Nephron progenitor cell (in vitro differentiated cells): ENCODE results near the gene ZFAND2A.

Experiments
- DNase-seq: peaks from one replicate; pipeline ENCODE4 v3.0.0; 2021
- H3K27ac Mint-ChIP-seq: 2 replicates; pipeline ENCODE4 v1.8.0; 2021; ENCODE audit warnings: mild to moderate bottlenecking, moderate library complexity, mixed read lengths
- H3K27me3 Mint-ChIP-seq: 2 replicates; pipeline ENCODE4 v1.8.0; 2021; ENCODE audit warnings: mild to moderate bottlenecking, low read depth, mixed read lengths; ENCODE audit not compliant: poor library complexity
- H3K36me3 Mint-ChIP-seq: 2 replicates; pipeline ENCODE4 v1.8.0; 2021; ENCODE audit warnings: low read depth, mixed read lengths
- H3K4me1 Mint-ChIP-seq: 2 replicates; pipeline ENCODE4 v1.8.0; 2021; ENCODE audit warnings: mixed read lengths
- H3K4me3 Mint-ChIP-seq: 2 replicates; pipeline ENCODE4 v1.8.0; 2021; ENCODE audit warnings: mild to moderate bottlenecking, moderate library complexity, mixed read lengths
- H3K9me3 Mint-ChIP-seq: 2 replicates; pipeline ENCODE4 v1.8.0; 2021; ENCODE audit warnings: mild to moderate bottlenecking, moderate library complexity, mixed read lengths
- TF ChIP-seq, protein P1 (sequence below): fragments of 200-600 bp; sonication (generic); IDR thresholded peaks from 2 replicates; pipeline ENCODE4 v1.5.0; 2021; ENCODE audit warnings: antibody characterized with exemption

ZFAND2A gene

DNA sequence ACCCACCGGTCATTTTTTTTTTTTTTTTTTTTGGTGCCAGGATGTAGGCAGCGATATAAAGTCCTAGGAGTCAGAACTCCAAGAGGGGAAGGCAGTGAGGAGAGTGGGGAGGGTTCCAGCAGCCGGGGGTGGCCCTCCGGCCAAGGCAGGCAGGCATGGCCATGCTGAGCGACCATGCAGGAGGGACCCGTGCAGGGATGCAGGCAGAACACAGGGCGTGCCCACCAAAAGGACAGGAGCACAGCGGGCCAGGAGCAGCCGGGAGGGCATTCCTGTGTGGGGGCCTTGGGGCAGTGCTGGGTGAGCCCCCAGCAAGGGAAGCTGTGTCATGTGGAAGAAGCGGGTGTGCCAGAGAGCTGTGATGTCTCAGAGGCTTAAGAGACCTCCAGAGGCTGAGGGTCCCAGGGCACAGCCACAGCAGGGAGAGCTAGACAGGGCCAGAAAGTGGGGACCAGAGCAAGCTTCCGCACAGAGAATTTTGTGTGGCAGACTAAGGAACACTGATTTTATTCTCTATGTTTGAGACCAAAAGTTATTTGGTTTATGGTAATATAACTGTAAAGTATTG is 5.7 kb downstream of the ZFAND2A start:
- no peak for DNase-seq
- peaks cover 25% of the 10 kb centered on the region for H3K4me1 Mint-ChIP-seq
- no peak overlapping the region for H3K27ac Mint-ChIP-seq
- H3K9me3 Mint-ChIP-seq: no peaks in the 10 kb centered on the region
- H3K36me3 Mint-ChIP-seq: peaks cover 26% of the 10 kb centered on the region
- no peaks in the 10 kb centered on the region for H3K27me3 Mint-ChIP-seq
- H3K4me3 Mint-ChIP-seq: no peak overlapping the region
- TF ChIP-seq, protein P1, sequence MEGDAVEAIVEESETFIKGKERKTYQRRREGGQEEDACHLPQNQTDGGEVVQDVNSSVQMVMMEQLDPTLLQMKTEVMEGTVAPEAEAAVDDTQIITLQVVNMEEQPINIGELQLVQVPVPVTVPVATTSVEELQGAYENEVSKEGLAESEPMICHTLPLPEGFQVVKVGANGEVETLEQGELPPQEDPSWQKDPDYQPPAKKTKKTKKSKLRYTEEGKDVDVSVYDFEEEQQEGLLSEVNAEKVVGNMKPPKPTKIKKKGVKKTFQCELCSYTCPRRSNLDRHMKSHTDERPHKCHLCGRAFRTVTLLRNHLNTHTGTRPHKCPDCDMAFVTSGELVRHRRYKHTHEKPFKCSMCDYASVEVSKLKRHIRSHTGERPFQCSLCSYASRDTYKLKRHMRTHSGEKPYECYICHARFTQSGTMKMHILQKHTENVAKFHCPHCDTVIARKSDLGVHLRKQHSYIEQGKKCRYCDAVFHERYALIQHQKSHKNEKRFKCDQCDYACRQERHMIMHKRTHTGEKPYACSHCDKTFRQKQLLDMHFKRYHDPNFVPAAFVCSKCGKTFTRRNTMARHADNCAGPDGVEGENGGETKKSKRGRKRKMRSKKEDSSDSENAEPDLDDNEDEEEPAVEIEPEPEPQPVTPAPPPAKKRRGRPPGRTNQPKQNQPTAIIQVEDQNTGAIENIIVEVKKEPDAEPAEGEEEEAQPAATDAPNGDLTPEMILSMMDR: no peak

DNA sequence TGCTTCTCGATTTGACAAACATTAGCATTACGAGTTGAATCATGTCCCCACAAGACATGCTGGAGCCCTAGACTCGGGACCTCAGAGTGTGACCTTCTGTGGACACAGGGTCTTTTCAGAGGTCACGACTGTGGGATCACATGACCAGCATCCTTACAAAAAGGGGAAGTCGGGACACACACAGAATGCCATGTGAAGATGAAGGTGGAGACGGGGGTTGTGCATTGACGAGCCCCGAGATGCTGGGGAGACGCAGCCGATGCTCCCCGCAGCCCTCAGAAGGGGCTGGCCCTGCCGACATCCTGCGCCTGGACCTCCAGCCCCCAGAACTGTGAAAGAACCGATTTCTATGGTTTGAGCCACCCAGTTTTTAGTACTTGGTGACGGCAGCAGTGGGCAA is 7.5 kb downstream of the ZFAND2A start:
- Mint-ChIP-seq H3K4me3 (no peak overlapping the region), H3K27ac (no peak overlapping the region), H3K27me3 (no peaks in the 10 kb centered on the region), H3K36me3 (peaks cover 26% of the 10 kb centered on the region), H3K4me1 (peaks cover 14% of the 10 kb centered on the region), H3K9me3 (no peaks in the 10 kb centered on the region)
- no peak for DNase-seq
- TF ChIP-seq, protein P1: no peak

GRCh38 chr7:1151653-1152425 is 8.2 kb downstream of the ZFAND2A start:
- Mint-ChIP-seq H3K9me3 (no peaks in the 10 kb centered on the region), H3K36me3 (peaks cover 26% of the 10 kb centered on the region)
- DNase-seq: no peak

GRCh38 chr7:1151156-1151555 is 8.8 kb downstream of the ZFAND2A start:
- peaks cover 26% of the 10 kb centered on the region for H3K36me3 Mint-ChIP-seq
- H3K27me3 Mint-ChIP-seq: no peaks in the 10 kb centered on the region
- no peak overlapping the region for H3K4me3 Mint-ChIP-seq
- peaks cover 4% of the 10 kb centered on the region for H3K4me1 Mint-ChIP-seq
- DNase-seq: no peak
- no peaks in the 10 kb centered on the region for H3K9me3 Mint-ChIP-seq
- TF ChIP-seq, protein P1: no peak
- no peak overlapping the region for H3K27ac Mint-ChIP-seq

More at GRCh38 chr7:1151653-1152425, 8.2 kb downstream of the ZFAND2A start:
- no peak overlapping the region for H3K27ac Mint-ChIP-seq
- TF ChIP-seq, protein P1: no peak
- no peak overlapping the region for H3K4me3 Mint-ChIP-seq
- peaks cover 7% of the 10 kb centered on the region for H3K4me1 Mint-ChIP-seq
- no peaks in the 10 kb centered on the region for H3K27me3 Mint-ChIP-seq

DNA sequence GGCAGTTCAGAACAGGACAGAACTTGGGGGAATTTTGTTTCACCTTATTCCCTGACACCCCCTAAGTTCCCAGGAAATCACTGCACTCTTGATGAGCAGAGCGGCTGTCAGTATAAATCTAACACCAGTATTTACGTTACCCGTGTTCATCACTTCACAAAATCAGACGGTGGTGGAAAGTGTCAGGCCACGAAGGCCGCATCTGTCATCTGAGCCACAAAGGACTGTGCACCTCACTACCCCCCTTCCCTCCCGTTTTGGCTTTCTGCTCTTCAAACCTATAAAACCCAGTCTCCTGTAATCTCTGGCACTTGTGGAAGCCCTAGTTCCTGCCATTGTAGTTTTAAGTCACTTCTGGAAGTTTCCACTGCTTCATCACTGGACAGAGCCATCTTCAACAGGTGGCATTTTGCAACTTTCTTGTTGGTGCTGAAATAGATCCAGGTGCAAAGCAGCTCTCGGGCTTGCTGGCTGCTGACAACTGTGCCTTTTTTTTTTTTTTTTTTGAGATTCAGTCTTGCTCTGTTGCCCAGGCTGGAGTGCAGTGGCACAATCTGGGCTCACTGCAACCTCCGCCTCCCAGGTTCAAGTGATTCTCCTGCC is 9.5 kb downstream of the ZFAND2A start:
- Mint-ChIP-seq H3K9me3 (no peaks in the 10 kb centered on the region), H3K36me3 (peaks cover 26% of the 10 kb centered on the region), H3K4me1 (peaks cover 4% of the 10 kb centered on the region), H3K27ac (no peak overlapping the region), H3K27me3 (no peaks in the 10 kb centered on the region), H3K4me3 (no peak overlapping the region)
- no peak for DNase-seq
- TF ChIP-seq, protein P1: no peak
